ENCODE measurements around the gene WFDC2.

DNA sequence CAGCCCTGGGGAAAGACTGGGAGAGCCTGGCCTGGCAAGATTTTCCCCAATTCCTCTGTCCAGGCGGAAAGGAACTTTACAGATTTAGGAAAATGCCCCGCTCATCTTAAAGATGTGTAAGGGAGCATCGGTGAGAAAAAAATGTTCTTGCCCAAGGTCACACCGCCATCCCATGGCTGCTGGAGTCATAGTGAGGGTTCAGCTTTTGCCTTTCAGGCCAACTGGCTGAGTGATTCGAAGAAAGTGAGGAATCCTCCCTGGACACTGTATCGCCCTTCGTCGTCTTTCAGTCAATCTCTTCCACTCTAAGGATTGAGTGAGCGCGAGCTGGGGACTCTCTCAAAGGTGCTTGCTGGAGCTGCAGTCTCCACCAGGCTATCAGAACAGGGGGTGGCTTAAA lies 1.4 kb downstream of the WFDC2 start:
- TF ChIP-seq EZH2 (IDR thresholded peaks at IDR 0.05; ENCODE audit: insufficient read depth, poor library complexity, severe bottlenecking) = peak; percentile 3
- TF ChIP-seq EZH2phosphoT487 (IDR thresholded peaks at IDR 0.05; ENCODE audit: insufficient read depth, low read depth) = no peak

Measured in GM23248 (cell line).